IPS-18c (cell line): ENCODE results near the gene TRMT11.
"Not testable (repeated sequence)": the region's sequence is repeated elsewhere in the genome, so short reads cannot be mapped to it uniquely, and the experiment has no call there.

Source experiments
- H3K4me3 ChIP-seq: 2 replicates; pipeline ENCODE4 v1.7.0; 2013; ENCODE audit warnings: low read depth, mild to moderate bottlenecking, low read length, moderate library complexity; ENCODE audit not compliant: insufficient read depth
- H3K9me3 ChIP-seq: one replicate; pipeline ENCODE4 v1.6.1; 2013; ENCODE audit warnings: mild to moderate bottlenecking, low read length, moderate library complexity; ENCODE audit not compliant: control insufficient read depth, insufficient read depth

TRMT11 gene

DNA sequence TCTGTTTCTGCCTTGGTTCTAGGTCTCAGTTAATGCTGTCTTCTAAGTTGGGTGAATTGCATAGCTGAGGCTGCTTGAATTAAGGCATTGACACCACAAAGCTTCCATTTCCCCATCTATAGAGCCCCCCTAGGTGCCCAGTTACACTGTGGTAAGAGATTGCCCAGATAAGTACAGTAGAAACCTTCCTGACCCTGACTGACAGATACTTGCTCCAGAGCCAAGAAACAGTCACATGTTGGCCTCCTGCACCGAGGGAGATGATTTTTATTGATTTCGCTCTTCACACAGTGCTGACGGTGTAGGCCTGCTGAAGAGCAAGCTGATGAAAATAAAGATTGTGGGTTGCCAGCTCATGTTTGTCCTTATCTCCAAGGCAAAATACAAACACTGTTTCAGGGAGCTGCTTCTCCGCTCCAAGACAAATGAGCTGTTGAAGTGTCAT, 67.9 kb downstream of the TRMT11 start:
- H3K4me3 ChIP-seq, result no peak overlapping the region
- H3K9me3 ChIP-seq, result no peaks in the 10 kb centered on the region

DNA sequence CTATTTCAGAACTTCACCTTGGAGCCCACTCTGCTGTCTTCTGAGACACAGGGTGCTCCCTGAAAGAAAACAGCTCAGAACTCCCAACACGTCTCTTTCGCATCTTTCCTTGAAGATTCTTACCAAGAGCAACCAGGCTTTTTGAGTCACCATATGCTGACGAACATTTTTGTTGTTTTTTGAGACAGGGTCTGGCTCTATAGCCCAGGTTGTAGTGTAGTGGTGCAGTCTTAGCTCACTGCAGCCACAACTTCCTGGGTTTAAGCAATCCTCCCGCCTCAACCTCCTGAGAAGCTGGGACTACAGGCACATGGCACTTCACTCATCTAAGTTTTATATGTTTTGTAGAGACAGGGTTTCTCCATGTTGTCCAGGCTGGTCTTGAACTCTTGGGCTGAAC, 68.5 kb downstream of the TRMT11 start:
- no peak overlapping the region for H3K4me3 ChIP-seq
- H3K9me3 ChIP-seq, result no peaks in the 10 kb centered on the region

DNA sequence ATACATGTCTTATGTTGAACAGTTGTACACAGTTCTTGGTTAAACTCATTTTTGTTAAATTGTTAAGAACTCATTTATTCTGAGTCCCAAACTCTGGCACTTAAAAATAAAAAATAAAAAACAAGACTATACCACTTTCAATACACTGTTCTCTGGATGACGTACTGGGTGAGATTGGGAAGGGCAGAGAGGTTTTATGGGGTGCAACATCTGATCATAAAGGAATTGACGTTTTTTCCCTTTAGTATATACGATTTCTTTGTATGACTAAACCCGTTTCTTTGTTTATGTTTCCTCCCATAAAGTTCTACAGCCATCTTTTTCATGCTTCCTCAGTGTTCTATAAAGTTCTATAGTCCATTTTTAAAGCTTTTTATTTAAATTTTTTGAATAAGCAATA, 69.1 kb downstream of the TRMT11 start:
- no peak overlapping the region for H3K4me3 ChIP-seq
- no peaks in the 10 kb centered on the region for H3K9me3 ChIP-seq

DNA sequence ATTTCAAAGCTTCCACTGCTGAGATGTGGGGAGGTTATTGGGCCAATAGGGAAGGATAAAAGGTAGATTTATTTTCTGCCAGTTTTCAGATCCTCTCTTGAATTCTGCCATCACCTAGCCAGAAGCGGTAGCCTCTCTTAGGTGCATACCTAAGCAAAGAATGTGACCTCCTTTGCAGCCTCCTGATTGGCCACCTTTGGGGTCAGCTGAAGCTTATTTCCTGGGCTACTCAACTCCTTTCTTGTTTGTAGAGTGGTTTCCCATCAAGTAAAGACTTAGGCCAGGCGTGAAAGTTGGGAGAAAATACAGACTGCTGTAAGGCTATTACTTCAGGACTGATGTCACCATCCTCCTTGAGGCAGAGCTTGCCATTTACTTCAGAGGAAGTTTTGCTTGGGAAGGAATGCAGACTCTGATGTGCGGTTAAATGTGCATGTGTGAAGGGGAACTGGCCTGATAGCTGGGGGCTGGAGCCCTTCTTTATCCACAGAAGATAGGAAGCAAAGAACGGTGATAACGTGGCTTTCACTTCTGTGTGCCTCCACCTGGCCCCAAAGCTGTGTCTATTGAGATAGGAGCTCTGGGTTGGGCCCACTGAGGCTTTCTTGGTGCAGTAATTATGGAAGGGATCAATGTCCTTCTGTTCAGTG, 70.1 kb downstream of the TRMT11 start:
- Histone ChIP-seq H3K4me3 (no peak overlapping the region), H3K9me3 (no peaks in the 10 kb centered on the region)

DNA sequence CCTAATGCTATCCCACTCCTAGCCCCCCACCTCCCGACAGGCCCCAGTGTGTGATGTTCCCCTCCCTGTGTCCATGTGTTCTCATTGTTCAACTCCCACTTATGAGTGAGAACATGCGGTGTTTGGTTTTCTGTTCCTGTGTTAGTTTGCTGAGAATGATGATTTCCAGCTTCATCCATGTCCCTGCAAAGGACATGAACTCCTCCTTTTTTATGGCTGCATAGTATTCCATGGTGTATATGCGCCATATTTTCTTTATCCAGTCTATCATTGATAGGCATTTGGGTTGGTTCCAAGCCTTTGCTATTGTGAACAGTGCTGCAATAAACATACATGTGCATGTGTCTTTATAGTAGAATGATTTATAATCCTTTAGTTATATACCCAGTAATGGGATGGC, 71.7 kb downstream of the TRMT11 start:
- H3K9me3 ChIP-seq, H3K4me3 ChIP-seq: not testable (repeated sequence)

DNA sequence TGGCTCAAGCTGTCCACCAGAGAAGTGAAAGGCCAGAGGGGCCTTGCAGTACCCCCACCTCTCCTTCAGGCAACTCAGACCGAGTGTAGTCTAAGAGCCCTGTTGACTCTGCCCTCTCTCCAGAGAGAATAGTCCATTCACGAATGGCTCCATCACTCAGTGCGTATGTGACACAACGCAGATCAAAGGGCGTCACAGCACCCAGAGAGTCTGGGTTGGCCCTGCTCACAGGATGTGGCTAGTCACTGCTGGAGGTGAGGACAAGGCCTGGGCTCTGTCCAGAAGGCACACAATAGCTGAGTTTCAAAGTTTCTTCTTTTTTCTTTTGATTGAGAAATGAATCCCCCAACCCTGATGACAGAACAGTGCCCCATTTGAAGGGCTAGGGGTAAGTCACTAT, 74.1 kb downstream of the TRMT11 start:
- Histone ChIP-seq H3K9me3 (no peaks in the 10 kb centered on the region), H3K4me3 (no peak overlapping the region)

DNA sequence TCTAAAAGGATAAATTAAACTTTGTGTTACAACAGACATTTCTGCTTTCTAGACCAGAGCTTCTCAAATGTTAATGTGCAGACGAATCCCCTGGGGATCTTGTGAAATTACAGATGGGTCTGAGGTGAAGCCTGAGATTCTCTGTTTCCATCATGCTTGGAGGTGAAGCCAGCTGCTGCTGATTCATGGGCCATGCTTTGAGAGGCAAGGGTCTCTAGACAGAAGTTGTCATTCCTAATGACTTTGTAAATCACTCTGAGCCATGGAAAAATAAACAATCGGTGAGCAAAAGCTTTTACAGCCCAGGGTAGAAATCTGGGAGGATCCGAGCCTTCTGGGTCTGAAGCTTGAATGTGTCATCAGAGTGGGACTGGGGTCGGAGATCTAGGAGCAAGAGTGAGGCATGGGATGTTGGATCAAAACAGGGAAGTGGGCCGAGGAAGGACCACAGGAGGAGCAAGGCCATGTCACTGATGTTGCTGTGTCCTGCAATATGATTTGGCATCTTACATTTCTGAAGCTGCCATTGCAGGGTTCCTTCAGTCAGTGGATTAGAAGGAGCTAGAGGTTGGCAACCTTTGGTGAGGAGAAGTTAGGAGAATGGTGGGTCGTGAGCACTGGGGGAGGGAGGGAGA, 77.3 kb downstream of the TRMT11 start:
- H3K4me3 ChIP-seq, result no peak overlapping the region
- no peaks in the 10 kb centered on the region for H3K9me3 ChIP-seq

DNA sequence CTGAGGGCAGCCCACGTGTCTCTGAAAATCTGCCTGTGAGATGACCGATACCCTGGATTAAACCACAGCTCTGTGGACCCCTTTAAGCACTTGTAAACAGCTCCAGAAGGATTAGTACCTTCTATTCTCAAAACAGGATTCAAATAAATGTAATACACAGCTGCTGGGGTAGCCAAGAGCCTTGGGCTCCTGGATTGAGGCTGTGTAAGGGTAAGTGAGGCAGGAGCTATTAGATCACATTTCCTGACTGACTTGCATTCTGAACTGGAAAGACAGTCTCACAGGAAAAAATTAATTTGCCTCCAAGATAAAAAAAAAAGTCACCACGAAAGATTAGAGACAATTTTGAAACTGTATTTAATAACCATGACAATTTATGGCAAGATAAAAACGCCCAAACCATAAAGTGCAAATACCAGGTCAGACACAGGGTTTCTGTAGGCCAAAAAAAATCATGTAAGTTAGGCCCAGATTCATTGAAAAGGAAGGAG, 78.0 kb downstream of the TRMT11 start:
- no peaks in the 10 kb centered on the region for H3K9me3 ChIP-seq
- H3K4me3 ChIP-seq, result no peak overlapping the region

DNA sequence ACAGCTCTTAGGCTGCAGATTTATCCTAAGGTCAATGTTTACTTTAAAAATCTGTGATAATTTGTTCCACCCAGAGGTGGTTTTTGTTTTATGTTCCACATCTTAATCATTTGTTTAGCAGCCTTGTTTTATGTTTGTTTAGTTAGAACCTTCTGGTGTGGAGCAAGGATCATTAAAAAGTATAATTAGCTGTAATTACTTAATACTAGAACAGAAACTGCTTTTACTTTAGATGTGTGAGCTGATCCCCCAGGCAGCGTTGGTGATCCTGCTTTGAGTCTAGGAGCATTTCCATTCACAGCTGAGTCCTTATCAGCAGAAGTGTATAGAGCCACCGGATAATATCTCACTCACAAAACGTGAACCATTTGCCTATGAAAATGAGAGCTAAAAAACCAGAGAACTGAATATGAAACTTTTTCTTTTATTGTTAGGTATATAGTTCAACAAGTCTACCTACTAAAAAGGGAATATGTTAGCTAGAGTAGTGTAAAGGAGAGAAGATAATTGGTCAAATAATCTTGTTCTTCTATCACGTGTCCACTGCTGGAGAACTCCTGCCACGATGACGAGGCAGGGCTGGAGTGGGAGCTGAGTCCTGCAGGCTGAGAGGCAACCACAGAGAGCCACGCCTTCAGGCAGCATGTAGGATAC, 78.5 kb downstream of the TRMT11 start:
- Histone ChIP-seq H3K4me3 (no peak overlapping the region), H3K9me3 (no peaks in the 10 kb centered on the region)

DNA sequence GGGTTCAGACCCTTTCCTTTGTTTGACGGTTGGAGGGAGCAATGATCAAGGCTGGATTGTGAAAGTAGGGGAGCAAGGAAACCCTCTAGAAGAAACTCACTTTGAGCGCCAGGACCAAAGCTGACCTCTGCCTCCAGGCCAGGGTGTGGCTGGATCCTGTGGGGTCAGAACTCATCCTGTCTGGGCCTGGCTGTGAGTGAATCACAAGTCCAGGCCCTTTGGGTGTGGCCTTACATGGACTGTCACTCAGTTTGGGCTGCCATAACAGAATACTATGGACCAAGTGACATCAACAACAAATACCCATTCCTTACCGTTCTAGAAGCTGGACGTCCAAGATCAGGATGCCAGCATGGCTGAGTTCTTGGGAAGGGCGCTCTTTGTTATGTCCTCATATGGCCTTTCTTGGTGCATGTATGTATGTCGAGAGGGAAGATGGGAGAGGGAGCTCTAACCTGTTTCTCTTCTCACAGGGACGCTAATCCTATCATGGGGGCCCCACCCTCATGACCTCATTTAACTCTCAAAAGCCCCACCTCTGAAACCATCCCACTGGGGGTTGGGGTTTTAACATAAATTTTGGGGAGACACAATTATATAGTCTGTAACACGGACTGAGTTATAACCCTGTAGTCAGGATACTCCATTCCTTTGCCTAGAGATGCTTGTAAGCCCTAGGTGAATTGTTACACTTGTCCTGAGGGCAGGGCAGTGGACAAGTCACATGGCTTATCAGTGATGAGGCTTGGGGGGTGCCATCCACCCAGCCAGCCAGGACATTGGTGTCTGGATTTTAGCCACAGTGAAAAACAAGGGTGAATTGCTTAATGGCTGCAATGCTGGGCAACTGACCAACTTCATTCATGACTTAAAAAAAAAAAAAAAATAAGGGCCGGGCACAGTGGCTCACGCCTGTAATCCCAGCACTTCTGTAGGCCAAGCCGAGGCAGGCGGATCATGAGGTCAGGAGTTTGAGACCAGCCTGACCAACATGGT, 80.0 kb downstream of the TRMT11 start:
- Histone ChIP-seq H3K9me3 (no peaks in the 10 kb centered on the region), H3K4me3 (no peak overlapping the region)

DNA sequence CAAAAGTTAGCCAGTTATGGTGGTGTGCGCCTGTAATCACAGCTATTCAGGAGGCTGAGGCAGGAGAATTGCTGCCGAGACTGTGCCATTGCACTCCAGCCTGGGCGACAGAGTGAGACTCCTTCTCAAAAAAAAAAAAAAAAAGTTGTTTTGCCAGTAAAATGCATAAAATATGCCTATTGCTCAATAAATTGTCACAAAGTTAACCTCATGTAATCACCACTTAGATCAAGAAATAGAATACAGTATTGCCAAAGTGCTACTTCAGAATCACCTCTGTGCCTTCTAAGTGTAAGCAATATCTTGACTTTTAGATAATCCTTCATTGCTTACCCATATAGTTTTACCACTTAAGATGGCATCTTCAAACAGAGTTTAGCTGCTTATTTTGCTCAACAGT, 80.7 kb downstream of the TRMT11 start:
- H3K9me3 ChIP-seq, result no peaks in the 10 kb centered on the region
- no peak overlapping the region for H3K4me3 ChIP-seq

DNA sequence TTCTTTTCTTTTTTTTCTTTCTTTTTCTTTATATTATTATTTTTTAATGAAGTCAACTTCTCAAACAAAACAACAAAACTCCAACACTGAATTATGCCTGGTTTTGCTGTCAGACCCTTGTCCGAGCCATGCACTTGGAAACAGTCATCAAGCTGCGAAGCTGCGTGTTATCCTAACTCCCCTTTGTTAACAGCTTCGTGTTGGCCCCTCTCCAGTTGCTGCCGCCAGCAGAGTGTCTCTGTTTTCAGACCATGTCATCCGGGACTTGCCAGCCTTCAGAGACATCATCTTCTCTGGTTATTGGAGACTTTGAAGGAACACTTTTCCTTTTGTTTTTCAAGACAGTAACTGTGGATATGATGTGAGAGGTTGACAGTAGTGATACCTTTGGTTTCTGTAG, 83.1 kb downstream of the TRMT11 start:
- no peak overlapping the region for H3K4me3 ChIP-seq
- no peaks in the 10 kb centered on the region for H3K9me3 ChIP-seq

DNA sequence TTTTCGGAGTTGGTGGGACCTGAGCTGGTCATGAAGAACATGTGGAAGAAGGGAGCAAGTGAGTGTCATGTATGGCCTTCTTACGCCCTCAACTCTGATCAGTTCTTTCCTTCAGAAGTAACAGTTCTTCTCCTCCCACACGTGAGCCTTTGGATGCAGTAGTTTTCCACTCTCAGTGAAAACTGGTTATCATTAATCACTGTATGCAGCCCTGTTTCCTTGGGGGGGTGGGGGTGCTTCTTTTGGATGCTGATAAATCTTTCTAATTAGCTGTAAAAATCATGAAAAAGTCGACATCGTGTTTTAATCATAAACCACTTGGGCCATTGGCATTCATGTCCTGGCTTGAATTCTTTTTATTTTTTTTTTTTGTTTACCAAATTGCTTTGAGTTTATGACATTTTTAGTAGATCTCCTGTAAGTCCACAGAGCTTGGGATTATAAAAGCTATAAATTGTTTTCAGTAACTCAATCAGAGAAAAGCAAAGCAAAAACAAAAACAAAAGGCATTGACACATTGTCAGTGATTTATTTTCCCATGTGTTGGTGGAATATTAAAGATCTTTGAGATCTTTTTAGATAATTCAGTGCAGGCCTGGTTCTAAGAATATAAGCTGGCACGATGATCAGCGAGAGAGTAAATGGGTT, 84.8 kb downstream of the TRMT11 start:
- Histone ChIP-seq H3K9me3 (no peaks in the 10 kb centered on the region), H3K4me3 (no peak overlapping the region)

DNA sequence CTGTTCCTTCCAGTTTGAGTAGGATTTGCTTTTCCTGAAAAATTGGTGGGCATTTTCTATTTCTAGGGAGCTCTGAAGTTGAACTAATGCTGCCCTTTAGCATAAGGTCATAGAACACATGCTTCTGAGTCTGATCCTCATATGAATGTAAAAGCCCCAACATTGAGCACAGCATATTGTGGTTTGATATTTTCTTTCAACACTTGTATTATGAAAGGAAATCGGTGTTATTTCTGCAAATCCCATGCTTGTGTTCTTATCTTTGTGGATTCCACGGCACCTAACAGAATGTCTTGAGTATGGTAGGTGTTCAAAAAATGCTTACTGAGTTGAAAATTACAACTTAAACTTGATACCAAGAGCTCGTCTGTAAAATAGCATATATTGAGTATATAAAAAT, 85.8 kb downstream of the TRMT11 start:
- Histone ChIP-seq H3K4me3 (no peak overlapping the region), H3K9me3 (no peaks in the 10 kb centered on the region)

DNA sequence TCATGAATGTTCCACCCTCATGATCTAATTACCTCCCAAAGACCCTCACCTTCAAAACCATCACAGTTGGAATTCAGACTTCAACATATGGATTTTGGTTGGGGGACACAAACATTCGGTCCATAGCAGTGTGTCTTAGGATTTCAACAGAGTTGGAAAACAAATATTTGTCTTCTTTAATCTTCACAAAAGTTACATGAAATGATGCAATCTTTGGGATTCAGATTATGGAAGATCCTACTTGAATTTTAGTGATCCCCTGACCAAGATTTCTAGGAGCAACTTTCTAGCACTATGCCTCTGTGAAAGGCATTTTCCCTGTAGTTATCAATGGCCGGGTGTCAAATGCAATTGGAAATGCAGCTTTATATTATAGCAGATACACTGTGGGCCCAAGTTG, 86.5 kb downstream of the TRMT11 start:
- no peaks in the 10 kb centered on the region for H3K9me3 ChIP-seq
- no peak overlapping the region for H3K4me3 ChIP-seq

DNA sequence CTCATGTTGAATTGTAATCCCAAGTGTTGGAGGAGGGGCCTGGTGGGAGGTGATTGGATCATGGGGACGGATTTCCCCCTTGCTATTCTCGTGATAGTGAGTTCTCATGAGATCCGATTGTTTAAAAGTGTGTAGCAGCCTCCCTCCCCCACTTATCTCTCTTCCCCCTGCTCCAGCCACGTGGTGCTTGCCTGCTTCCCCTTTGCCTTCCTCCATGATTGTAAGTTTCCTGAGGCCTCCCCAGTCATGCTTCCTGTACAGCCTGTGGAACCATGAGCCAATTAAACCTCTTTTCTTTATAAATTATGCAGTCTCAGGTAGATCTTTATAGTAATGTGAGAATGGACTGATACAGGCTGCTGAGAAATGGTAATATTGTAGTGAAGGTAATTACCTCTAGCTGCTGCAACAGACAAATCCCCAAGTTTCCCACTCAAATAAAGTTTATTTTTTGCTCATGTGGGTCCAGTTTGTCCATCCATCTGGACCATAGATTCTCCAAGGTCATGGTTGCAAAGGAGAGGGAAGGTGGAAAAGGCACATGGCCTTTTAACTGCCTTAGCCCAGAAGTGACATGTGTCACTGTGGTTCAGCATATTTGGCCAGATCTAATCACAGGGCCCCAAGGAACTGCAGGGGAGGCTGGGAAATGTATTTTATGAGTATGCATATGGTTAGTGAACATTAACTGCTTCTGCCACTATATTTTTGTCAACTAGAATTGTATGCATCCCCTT, 89.2 kb downstream of the TRMT11 start:
- no peak overlapping the region for H3K4me3 ChIP-seq

More for the DNA sequence above, 89.2 kb downstream of the TRMT11 start:
- no peaks in the 10 kb centered on the region for H3K9me3 ChIP-seq
